HEK293 (cell line): ENCODE measurements around the gene CYRIA.

Source experiments
- CTCF ChIA-PET: fragments of 350-600 bp; formaldehyde crosslinking; extraction: SDS; loops from one replicate; lab custom pipeline; 2021; ENCODE audit warnings: antibody characterized with exemption; lab: Yijun Ruan, JAX
- POLR2A ChIA-PET: fragments of 300-600 bp; formaldehyde crosslinking; extraction: SDS; loops from one replicate; lab custom pipeline; 2020; ENCODE audit warnings: antibody characterized with exemption, inconsistent platforms; lab: Yijun Ruan, JAX
- H3K27ac ChIP-seq: fragments of 200-500 bp; sonication (Bioruptor generic); 2 replicates; pipeline ENCODE4 v1.5.1; 2014; ENCODE audit warnings: low read depth, low read length, control low read depth, inconsistent platforms; ENCODE audit errors: extremely low read depth
- H3K36me3 ChIP-seq, 2 experiments: fragments of 200-500 bp in 1 of 2; sonication (Bioruptor generic) in 1 of 2; 1 replicate in 1 of 2; 2 replicates in 1 of 2; pipeline ENCODE4 v1.5.1; 2014 to 2017; ENCODE audit warnings: inconsistent platforms in 2 of 2, low read length in 2 of 2; ENCODE audit not compliant: control insufficient read depth in 2 of 2, insufficient read depth in 1 of 2
- H3K4me1 ChIP-seq: fragments of 200-500 bp; sonication (Bioruptor generic); 2 replicates; pipeline ENCODE4 v1.5.1; 2014; ENCODE audit warnings: mild to moderate bottlenecking, low read length, inconsistent platforms; ENCODE audit not compliant: control insufficient read depth, insufficient read depth
- H3K4me3 ChIP-seq: 2 replicates; pipeline ENCODE4 v1.5.1; 2011; ENCODE audit warnings: low read depth, mild to moderate bottlenecking, control low read depth, low read length, moderate library complexity
- H3K9me3 ChIP-seq: fragments of 200-500 bp; sonication (Bioruptor generic); 2 replicates; pipeline ENCODE4 v1.5.1; 2014; ENCODE audit warnings: low read depth, low read length, inconsistent platforms; ENCODE audit not compliant: control insufficient read depth, insufficient read depth
- BCL11A ChIP-seq: fragments of 450-650 bp; formaldehyde crosslinking; IDR thresholded peaks from 2 replicates; pipeline ENCODE4 v1.5.1; 2016; ENCODE audit warnings: low read depth, missing biosample characterization, missing genetic modification characterization
- CTCF ChIP-seq: fragments of 450-650 bp; formaldehyde crosslinking; IDR thresholded peaks from 2 replicates; pipeline ENCODE4 v1.5.1; 2016; ENCODE audit warnings: missing biosample characterization, missing genetic modification characterization
- MYNN ChIP-seq: fragments of 450-650 bp; formaldehyde crosslinking; IDR thresholded peaks from 2 replicates; pipeline ENCODE4 v1.5.1; 2016; ENCODE audit warnings: missing biosample characterization, missing genetic modification characterization, borderline replicate concordance
- MZF1 ChIP-seq: fragments of 450-650 bp; formaldehyde crosslinking; IDR thresholded peaks from 2 replicates; pipeline ENCODE4 v1.5.1; 2017; ENCODE audit warnings: missing biosample characterization, missing genetic modification characterization, borderline replicate concordance
- PATZ1 ChIP-seq: fragments of 450-650 bp; formaldehyde crosslinking; IDR thresholded peaks from 2 replicates; pipeline ENCODE4 v1.5.1; 2016; ENCODE audit warnings: missing biosample characterization, missing genetic modification characterization
- RBAK ChIP-seq: fragments of 450-650 bp; formaldehyde crosslinking; IDR thresholded peaks from 2 replicates; pipeline ENCODE4 v1.5.1; 2016; ENCODE audit warnings: missing biosample characterization, missing genetic modification characterization
- ZBTB26 ChIP-seq: fragments of 450-650 bp; formaldehyde crosslinking; optimal IDR thresholded peaks from 2 replicates; pipeline ENCODE3; 2016; ENCODE audit warnings: missing biosample characterization, mild to moderate bottlenecking, missing genetic modification characterization
- ZNF132 ChIP-seq: fragments of 450-650 bp; formaldehyde crosslinking; IDR thresholded peaks from 2 replicates; pipeline ENCODE4 v1.5.1; 2017; ENCODE audit warnings: missing biosample characterization, missing genetic modification characterization, borderline replicate concordance
- ZNF140 ChIP-seq: fragments of 450-650 bp; formaldehyde crosslinking; IDR thresholded peaks from 2 replicates; pipeline ENCODE4 v1.5.1; 2016; ENCODE audit warnings: missing biosample characterization, missing genetic modification characterization
- ZNF155 ChIP-seq: fragments of 450-650 bp; formaldehyde crosslinking; IDR thresholded peaks from 2 replicates; pipeline ENCODE4 v1.5.1; 2016; ENCODE audit warnings: missing biosample characterization, missing genetic modification characterization
- ZNF211 ChIP-seq: fragments of 450-650 bp; formaldehyde crosslinking; IDR thresholded peaks from 2 replicates; pipeline ENCODE4 v1.5.1; 2016; ENCODE audit warnings: low read depth, missing biosample characterization, missing genetic modification characterization
- ZNF239 ChIP-seq: fragments of 450-650 bp; formaldehyde crosslinking; IDR thresholded peaks from 2 replicates; pipeline ENCODE4 v1.5.1; 2016; ENCODE audit warnings: missing biosample characterization, missing genetic modification characterization
- ZNF302 ChIP-seq: fragments of 450-650 bp; formaldehyde crosslinking; IDR thresholded peaks from 2 replicates; pipeline ENCODE4 v1.5.1; 2016; ENCODE audit warnings: missing biosample characterization, missing genetic modification characterization, low read depth
- ZNF311 ChIP-seq: fragments of 450-650 bp; formaldehyde crosslinking; IDR thresholded peaks from 2 replicates; pipeline ENCODE4 v1.5.1; 2017; ENCODE audit warnings: missing biosample characterization, missing genetic modification characterization, borderline replicate concordance
- ZNF341 ChIP-seq: fragments of 450-650 bp; formaldehyde crosslinking; IDR thresholded peaks from 2 replicates; pipeline ENCODE4; 2016; ENCODE audit warnings: low read depth, missing biosample characterization, missing genetic modification characterization
- ZNF391 ChIP-seq: fragments of 450-650 bp; formaldehyde crosslinking; IDR thresholded peaks from 2 replicates; pipeline ENCODE4 v1.5.1; 2016; ENCODE audit warnings: low read depth, missing biosample characterization, missing genetic modification characterization, borderline replicate concordance
- ZNF394 ChIP-seq: fragments of 450-650 bp; formaldehyde crosslinking; IDR thresholded peaks from 2 replicates; pipeline ENCODE4 v1.5.1; 2016; ENCODE audit warnings: missing biosample characterization, missing genetic modification characterization, mild to moderate bottlenecking, moderate library complexity, borderline replicate concordance
- ZNF404 ChIP-seq: fragments of 450-650 bp; formaldehyde crosslinking; IDR thresholded peaks from 2 replicates; pipeline ENCODE4 v1.5.1; 2017; ENCODE audit warnings: missing biosample characterization, missing genetic modification characterization
- ZNF571 ChIP-seq: fragments of 450-650 bp; formaldehyde crosslinking; IDR thresholded peaks from 2 replicates; pipeline ENCODE4 v1.5.0; 2017; ENCODE audit warnings: missing biosample characterization, missing genetic modification characterization
- TF ChIP-seq, protein P1 (sequence below): fragments of 450-650 bp; formaldehyde crosslinking; IDR thresholded peaks from 2 replicates; pipeline ENCODE4 v1.5.1; 2016; ENCODE audit warnings: missing biosample characterization, missing genetic modification characterization
- TF ChIP-seq, protein P2 (sequence below): fragments of 450-650 bp; formaldehyde crosslinking; IDR thresholded peaks from 2 replicates; pipeline ENCODE4 v1.5.1; 2016; ENCODE audit warnings: missing biosample characterization, missing genetic modification characterization
- TF ChIP-seq, protein P3 (sequence below): sonication (generic); formaldehyde crosslinking; IDR thresholded peaks from 2 replicates; pipeline ENCODE4 v1.8.1; 2022; ENCODE audit warnings: mild to moderate bottlenecking, moderate library complexity, missing genetic modification reagents

CYRIA gene

DNA sequence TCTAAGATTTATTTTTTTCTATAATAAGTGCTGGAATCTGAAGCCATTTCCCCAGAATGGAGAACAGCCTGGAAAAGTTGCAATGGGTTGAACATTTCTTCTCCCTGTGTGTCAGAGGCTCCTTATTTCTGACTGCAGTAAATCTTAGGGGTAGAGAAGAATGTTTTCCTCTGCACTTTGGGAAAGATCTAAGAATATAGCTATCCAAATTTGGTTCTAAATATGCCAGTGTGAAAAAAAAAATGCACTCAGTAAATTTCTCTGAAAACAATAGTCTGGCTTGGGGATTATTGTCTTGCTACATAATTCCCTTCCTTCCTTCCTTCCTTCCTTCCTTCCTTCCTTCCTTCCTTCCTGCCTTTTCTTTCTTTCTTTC lies 19.7 kb upstream of the CYRIA start:
- TF ChIP-seq CTCF (tag by site-specific recombination), result no peak
- no peak for TF ChIP-seq ZNF391 (tag by site-specific recombination)
- no peak for TF ChIP-seq RBAK (tag by site-specific recombination)
- TF ChIP-seq, protein P1, sequence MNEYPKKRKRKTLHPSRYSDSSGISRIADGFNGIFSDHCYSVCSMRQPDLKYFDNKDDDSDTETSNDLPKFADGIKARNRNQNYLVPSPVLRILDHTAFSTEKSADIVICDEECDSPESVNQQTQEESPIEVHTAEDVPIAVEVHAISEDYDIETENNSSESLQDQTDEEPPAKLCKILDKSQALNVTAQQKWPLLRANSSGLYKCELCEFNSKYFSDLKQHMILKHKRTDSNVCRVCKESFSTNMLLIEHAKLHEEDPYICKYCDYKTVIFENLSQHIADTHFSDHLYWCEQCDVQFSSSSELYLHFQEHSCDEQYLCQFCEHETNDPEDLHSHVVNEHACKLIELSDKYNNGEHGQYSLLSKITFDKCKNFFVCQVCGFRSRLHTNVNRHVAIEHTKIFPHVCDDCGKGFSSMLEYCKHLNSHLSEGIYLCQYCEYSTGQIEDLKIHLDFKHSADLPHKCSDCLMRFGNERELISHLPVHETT, result no peak
- TF ChIP-seq, protein P2, sequence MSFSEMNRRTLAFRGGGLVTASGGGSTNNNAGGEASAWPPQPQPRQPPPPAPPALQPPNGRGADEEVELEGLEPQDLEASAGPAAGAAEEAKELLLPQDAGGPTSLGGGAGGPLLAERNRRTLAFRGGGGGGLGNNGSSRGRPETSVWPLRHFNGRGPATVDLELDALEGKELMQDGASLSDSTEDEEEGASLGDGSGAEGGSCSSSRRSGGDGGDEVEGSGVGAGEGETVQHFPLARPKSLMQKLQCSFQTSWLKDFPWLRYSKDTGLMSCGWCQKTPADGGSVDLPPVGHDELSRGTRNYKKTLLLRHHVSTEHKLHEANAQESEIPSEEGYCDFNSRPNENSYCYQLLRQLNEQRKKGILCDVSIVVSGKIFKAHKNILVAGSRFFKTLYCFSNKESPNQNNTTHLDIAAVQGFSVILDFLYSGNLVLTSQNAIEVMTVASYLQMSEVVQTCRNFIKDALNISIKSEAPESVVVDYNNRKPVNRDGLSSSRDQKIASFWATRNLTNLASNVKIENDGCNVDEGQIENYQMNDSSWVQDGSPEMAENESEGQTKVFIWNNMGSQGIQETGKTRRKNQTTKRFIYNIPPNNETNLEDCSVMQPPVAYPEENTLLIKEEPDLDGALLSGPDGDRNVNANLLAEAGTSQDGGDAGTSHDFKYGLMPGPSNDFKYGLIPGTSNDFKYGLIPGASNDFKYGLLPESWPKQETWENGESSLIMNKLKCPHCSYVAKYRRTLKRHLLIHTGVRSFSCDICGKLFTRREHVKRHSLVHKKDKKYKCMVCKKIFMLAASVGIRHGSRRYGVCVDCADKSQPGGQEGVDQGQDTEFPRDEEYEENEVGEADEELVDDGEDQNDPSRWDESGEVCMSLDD (tag by site-specific recombination), result no peak
- TF ChIP-seq ZNF341 (tag by site-specific recombination), result no peak
- no peak for TF ChIP-seq ZNF140
- no peak for TF ChIP-seq ZNF211 (tag by site-specific recombination)
- no peak for TF ChIP-seq ZNF302 (tag by site-specific recombination)
- TF ChIP-seq, protein P3, sequence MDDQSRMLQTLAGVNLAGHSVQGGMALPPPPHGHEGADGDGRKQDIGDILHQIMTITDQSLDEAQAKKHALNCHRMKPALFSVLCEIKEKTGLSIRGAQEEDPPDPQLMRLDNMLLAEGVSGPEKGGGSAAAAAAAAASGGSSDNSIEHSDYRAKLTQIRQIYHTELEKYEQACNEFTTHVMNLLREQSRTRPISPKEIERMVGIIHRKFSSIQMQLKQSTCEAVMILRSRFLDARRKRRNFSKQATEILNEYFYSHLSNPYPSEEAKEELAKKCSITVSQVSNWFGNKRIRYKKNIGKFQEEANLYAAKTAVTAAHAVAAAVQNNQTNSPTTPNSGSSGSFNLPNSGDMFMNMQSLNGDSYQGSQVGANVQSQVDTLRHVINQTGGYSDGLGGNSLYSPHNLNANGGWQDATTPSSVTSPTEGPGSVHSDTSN (CRISPR knock-in tag), result no peak
- no peak for TF ChIP-seq ZBTB26 (tag by site-specific recombination)
- TF ChIP-seq ZNF394 (tag by site-specific recombination), result no peak
- POLR2A ChIA-PET, result no interaction called here
- no peaks in the 10 kb centered on the region for H3K36me3 ChIP-seq
- no peak overlapping the region for H3K27ac ChIP-seq
- no peaks in the 10 kb centered on the region for H3K9me3 ChIP-seq
- H3K4me1 ChIP-seq, result no peaks in the 10 kb centered on the region
- CTCF ChIA-PET, result no interaction called here
- H3K4me3 ChIP-seq, result no peak overlapping the region

GRCh38 chr2:16684676-16685339 lies 19.2 kb upstream of the CYRIA start:
- no peaks in the 10 kb centered on the region for H3K9me3 ChIP-seq
- CTCF ChIA-PET, result no interaction called here
- no peak overlapping the region for H3K27ac ChIP-seq
- POLR2A ChIA-PET, result no interaction called here
- no peak overlapping the region for H3K4me3 ChIP-seq
- no peaks in the 10 kb centered on the region for H3K4me1 ChIP-seq
- no peaks in the 10 kb centered on the region for H3K36me3 ChIP-seq
- no peak for TF ChIP-seq ZNF132
- no peak for TF ChIP-seq ZNF571 (tag by site-specific recombination)
- TF ChIP-seq RBAK (tag by site-specific recombination), result no peak
- TF ChIP-seq ZNF155 (tag by site-specific recombination), result no peak
- TF ChIP-seq PATZ1 (tag by site-specific recombination), result no peak
- TF ChIP-seq ZNF404, result no peak
- TF ChIP-seq MZF1 (tag by site-specific recombination), result no peak
- no peak for TF ChIP-seq ZNF239 (tag by site-specific recombination)
- TF ChIP-seq ZNF140, result no peak
- no peak for TF ChIP-seq MYNN (tag by site-specific recombination)
- no peak for TF ChIP-seq BCL11A (tag by site-specific recombination)
- TF ChIP-seq ZNF311, result no peak
